CD4-positive, alpha-beta T cell treated with Interleukin-1 beta for 1 hour (primary cell): ENCODE data around the gene ASTN2.

Source experiments
- DNase-seq, 2 donors: peaks; one replicate each; pipeline ENCODE4 v3.0.0-alpha.2; 2020 to 2022

Gene ASTN2

GRCh38 chr9:116494815-116495634, 919.8 kb downstream of the ASTN2 start:
- DNase-seq: peak in 1 of 2 donors; percentile 11

GRCh38 chr9:116493183-116493860, 921.5 kb downstream of the ASTN2 start:
- no peak for DNase-seq

GRCh38 chr9:116491659-116492058, 923.2 kb downstream of the ASTN2 start:
- DNase-seq: no peak

GRCh38 chr9:116491219-116491618, 923.6 kb downstream of the ASTN2 start:
- DNase-seq: no peak

GRCh38 chr9:116490321-116490720, 924.5 kb downstream of the ASTN2 start:
- no peak for DNase-seq

GRCh38 chr9:116488373-116488772, 926.5 kb downstream of the ASTN2 start:
- no peak for DNase-seq

- no peak for DNase-seq
Measured at GRCh38 chr9:116484492-116485061, 930.3 kb downstream of the ASTN2 start.

GRCh38 chr9:116483622-116484491, 931.0 kb downstream of the ASTN2 start:
- DNase-seq: no peak

- DNase-seq: no peak
Measured at GRCh38 chr9:116482740-116483139, 932.1 kb downstream of the ASTN2 start.

GRCh38 chr9:116480700-116481099, 934.2 kb downstream of the ASTN2 start:
- DNase-seq: no peak

- no peak for DNase-seq
Measured at GRCh38 chr9:116479967-116480366, 934.9 kb downstream of the ASTN2 start.

- DNase-seq: no peak
Measured at GRCh38 chr9:116479056-116479544, 935.8 kb downstream of the ASTN2 start.

GRCh38 chr9:116477584-116478141, 937.2 kb downstream of the ASTN2 start:
- no peak for DNase-seq

GRCh38 chr9:116476935-116477381, 937.9 kb downstream of the ASTN2 start:
- no peak for DNase-seq

GRCh38 chr9:116476002-116476401, 938.9 kb downstream of the ASTN2 start:
- no peak for DNase-seq

GRCh38 chr9:116475201-116475600, 939.7 kb downstream of the ASTN2 start:
- DNase-seq: no peak

GRCh38 chr9:116471944-116472506, 942.8 kb downstream of the ASTN2 start:
- DNase-seq: no peak

GRCh38 chr9:116471093-116471906, 943.6 kb downstream of the ASTN2 start:
- no peak for DNase-seq

GRCh38 chr9:116468793-116469527, 945.9 kb downstream of the ASTN2 start:
- no peak for DNase-seq

GRCh38 chr9:116468369-116468768, 946.5 kb downstream of the ASTN2 start:
- DNase-seq: no peak
